Neural progenitor cell (in vitro differentiated cells): ENCODE data around the gene TFPT. TPM values are rescaled to one million over a fixed set of nuclear protein-coding genes. Genes with fewer than 3 reads are reported as not detected.

Experiments used
- DNase-seq: peaks from one replicate; pipeline ENCODE4 v3.0.0-alpha.2; 2016; ENCODE audit warnings: low spot score
- H2AFZ ChIP-seq: fragments of 200-600 bp; sonication (generic); replicated peaks from 2 replicates; pipeline ENCODE4 v1.6.1; 2016; ENCODE audit warnings: antibody characterized with exemption
- H3F3A ChIP-seq: fragments of 200-600 bp; sonication (generic); 2 replicates; pipeline ENCODE4 v1.6.1; 2016; ENCODE audit warnings: antibody characterized with exemption, low read depth
- H3K27ac ChIP-seq: fragments of 200-600 bp; sonication (generic); 2 replicates; pipeline ENCODE4 v1.5.1; 2016; ENCODE audit warnings: mild to moderate bottlenecking
- H3K27me3 ChIP-seq: fragments of 200-600 bp; sonication (generic); 2 replicates; pipeline ENCODE4 v1.6.1; 2016; ENCODE audit warnings: mild to moderate bottlenecking, moderate library complexity
- H3K36me3 ChIP-seq: fragments of 200-600 bp; sonication (generic); 2 replicates; pipeline ENCODE4 v1.5.1; 2016
- H3K4me1 ChIP-seq: fragments of 200-600 bp; sonication (generic); 2 replicates; pipeline ENCODE4 v1.6.1; 2016; ENCODE audit warnings: mixed run types
- H3K4me2 ChIP-seq: fragments of 200-600 bp; sonication (generic); 2 replicates; pipeline ENCODE4 v1.6.1; 2016
- H3K4me3 ChIP-seq: fragments of 200-600 bp; sonication (generic); 2 replicates; pipeline ENCODE4 v1.5.1; 2016
- H3K79me2 ChIP-seq: fragments of 200-600 bp; sonication (generic); 2 replicates; pipeline ENCODE4 v1.6.1; 2016; ENCODE audit warnings: low read depth
- H3K9ac ChIP-seq: fragments of 200-600 bp; sonication (generic); 2 replicates; pipeline ENCODE4 v1.6.1; 2016
- H3K9me3 ChIP-seq: fragments of 200-600 bp; sonication (generic); 2 replicates; pipeline ENCODE4 v1.5.1; 2016; ENCODE audit warnings: low read depth
- H4K20me1 ChIP-seq: fragments of 200-600 bp; sonication (generic); 2 replicates; pipeline ENCODE4 v1.6.1; 2016; ENCODE audit warnings: low read depth
- H3K27ac Mint-ChIP-seq: 3 replicates; pipeline ENCODE4 v1.8.0; 2021; ENCODE audit warnings: mixed read lengths
- H3K27me3 Mint-ChIP-seq: 2 replicates; pipeline ENCODE4 v1.8.0; 2022; ENCODE audit warnings: low read depth, mild to moderate bottlenecking, inconsistent platforms, moderate library complexity, mixed read lengths; ENCODE audit not compliant: insufficient read depth
- H3K36me3 Mint-ChIP-seq: 3 replicates; pipeline ENCODE4 v1.8.0; 2021; ENCODE audit warnings: mixed read lengths
- H3K4me1 Mint-ChIP-seq: 3 replicates; pipeline ENCODE4 v1.8.0; 2021; ENCODE audit warnings: mixed read lengths
- H3K4me3 Mint-ChIP-seq: 3 replicates; pipeline ENCODE4 v1.8.0; 2021; ENCODE audit warnings: mild to moderate bottlenecking, moderate library complexity, mixed read lengths
- H3K9me3 Mint-ChIP-seq: 3 replicates; pipeline ENCODE4 v1.8.0; 2020; ENCODE audit warnings: mixed read lengths
- CTCF ChIP-seq: fragments of 200-600 bp; sonication (generic); IDR thresholded peaks from 2 replicates; pipeline ENCODE4 v1.5.1; 2017; ENCODE audit warnings: antibody characterized with exemption, mild to moderate bottlenecking
- EZH2 ChIP-seq: fragments of 200-600 bp; sonication (generic); IDR thresholded peaks from 2 replicates; pipeline ENCODE4 v1.6.1; 2017; ENCODE audit warnings: antibody characterized with exemption, mild to moderate bottlenecking, moderate library complexity
- EZH2phosphoT487 ChIP-seq: fragments of 200-600 bp; sonication (generic); IDR thresholded peaks from 2 replicates; pipeline ENCODE4 v1.6.1; 2017; ENCODE audit warnings: antibody characterized with exemption
- total RNA-seq: library from RNA; depleted of rRNA; stranded (reverse); fragments of >200 nt; gene quantifications from 2 replicates; pipeline ENCODE4 v1.2.3, GENCODE V29; 2015; ENCODE audit warnings: low replicate concordance

TFPT gene
- total RNA-seq, 1 donor from 2014 or later, result 9.4 TPM

GRCh38 chr19:54148158-54148557 is 32.7 kb upstream of the TFPT start:
- Histone ChIP-seq H3K27ac (no peak overlapping the region), H4K20me1 (peaks cover 29% of the 10 kb centered on the region), H3K9me3 (no peaks in the 10 kb centered on the region), H3K4me1 (no peaks in the 10 kb centered on the region), H3K9ac (no peak overlapping the region), H3K4me2 (no peak overlapping the region), H3K79me2 (no peaks in the 10 kb centered on the region), H3K36me3 (no peaks in the 10 kb centered on the region), H3F3A (peaks cover 3% of the 10 kb centered on the region), H3K27me3 (no peaks in the 10 kb centered on the region), H2AFZ (no peak overlapping the region), H3K4me3 (no peak overlapping the region)
- Mint-ChIP-seq H3K27me3 (peaks cover 9% of the 10 kb centered on the region), H3K9me3 (no peaks in the 10 kb centered on the region), H3K36me3 (peaks cover 50% of the 10 kb centered on the region), H3K27ac (no peak overlapping the region), H3K4me3 (no peak overlapping the region), H3K4me1 (peaks cover 2% of the 10 kb centered on the region)
- DNase-seq, result no peak
- no peak for TF ChIP-seq CTCF
- no peak for TF ChIP-seq EZH2
- TF ChIP-seq EZH2phosphoT487, result no peak

GRCh38 chr19:54147676-54148075 is 32.2 kb upstream of the TFPT start:
- Mint-ChIP-seq H3K9me3 (no peaks in the 10 kb centered on the region), H3K4me1 (peaks cover 2% of the 10 kb centered on the region), H3K27ac (no peak overlapping the region), H3K27me3 (peaks cover 9% of the 10 kb centered on the region), H3K4me3 (peak overlapping the region; percentile 74), H3K36me3 (peaks cover 53% of the 10 kb centered on the region)
- TF ChIP-seq EZH2phosphoT487, result no peak
- TF ChIP-seq CTCF, result no peak
- no peak for TF ChIP-seq EZH2
- Histone ChIP-seq H3K4me3 (no peak overlapping the region), H3K36me3 (no peaks in the 10 kb centered on the region), H3K27ac (no peak overlapping the region), H3K4me2 (no peak overlapping the region), H3K9me3 (no peaks in the 10 kb centered on the region), H3K79me2 (peaks cover 5% of the 10 kb centered on the region), H3K4me1 (no peaks in the 10 kb centered on the region), H3K9ac (no peak overlapping the region), H2AFZ (no peak overlapping the region), H4K20me1 (peaks cover 34% of the 10 kb centered on the region), H3F3A (no peaks in the 10 kb centered on the region), H3K27me3 (no peaks in the 10 kb centered on the region)
- DNase-seq, result no peak

GRCh38 chr19:54145541-54146158 is 30.2 kb upstream of the TFPT start:
- no peak overlapping the region for H3K27ac Mint-ChIP-seq
- Histone ChIP-seq H3K4me3 (no peak overlapping the region), H4K20me1 (peaks cover 51% of the 10 kb centered on the region), H3K27ac (no peak overlapping the region), H3K36me3 (no peaks in the 10 kb centered on the region), H3K27me3 (no peaks in the 10 kb centered on the region), H3K4me1 (no peaks in the 10 kb centered on the region), H3K79me2 (peaks cover 25% of the 10 kb centered on the region), H3K9me3 (no peaks in the 10 kb centered on the region), H3F3A (no peaks in the 10 kb centered on the region), H3K9ac (no peak overlapping the region), H2AFZ (no peak overlapping the region), H3K4me2 (no peak overlapping the region)
- H3K27me3 Mint-ChIP-seq, result peaks cover 7% of the 10 kb centered on the region
- DNase-seq, result no peak
- H3K36me3 Mint-ChIP-seq, result peaks cover 53% of the 10 kb centered on the region
- no peaks in the 10 kb centered on the region for H3K9me3 Mint-ChIP-seq
- no peak overlapping the region for H3K4me3 Mint-ChIP-seq
- TF ChIP-seq EZH2, result no peak
- no peak for TF ChIP-seq EZH2phosphoT487
- TF ChIP-seq CTCF, result no peak
- peaks cover 4% of the 10 kb centered on the region for H3K4me1 Mint-ChIP-seq
